ENCODE data around the gene EFNA2.

DNA sequence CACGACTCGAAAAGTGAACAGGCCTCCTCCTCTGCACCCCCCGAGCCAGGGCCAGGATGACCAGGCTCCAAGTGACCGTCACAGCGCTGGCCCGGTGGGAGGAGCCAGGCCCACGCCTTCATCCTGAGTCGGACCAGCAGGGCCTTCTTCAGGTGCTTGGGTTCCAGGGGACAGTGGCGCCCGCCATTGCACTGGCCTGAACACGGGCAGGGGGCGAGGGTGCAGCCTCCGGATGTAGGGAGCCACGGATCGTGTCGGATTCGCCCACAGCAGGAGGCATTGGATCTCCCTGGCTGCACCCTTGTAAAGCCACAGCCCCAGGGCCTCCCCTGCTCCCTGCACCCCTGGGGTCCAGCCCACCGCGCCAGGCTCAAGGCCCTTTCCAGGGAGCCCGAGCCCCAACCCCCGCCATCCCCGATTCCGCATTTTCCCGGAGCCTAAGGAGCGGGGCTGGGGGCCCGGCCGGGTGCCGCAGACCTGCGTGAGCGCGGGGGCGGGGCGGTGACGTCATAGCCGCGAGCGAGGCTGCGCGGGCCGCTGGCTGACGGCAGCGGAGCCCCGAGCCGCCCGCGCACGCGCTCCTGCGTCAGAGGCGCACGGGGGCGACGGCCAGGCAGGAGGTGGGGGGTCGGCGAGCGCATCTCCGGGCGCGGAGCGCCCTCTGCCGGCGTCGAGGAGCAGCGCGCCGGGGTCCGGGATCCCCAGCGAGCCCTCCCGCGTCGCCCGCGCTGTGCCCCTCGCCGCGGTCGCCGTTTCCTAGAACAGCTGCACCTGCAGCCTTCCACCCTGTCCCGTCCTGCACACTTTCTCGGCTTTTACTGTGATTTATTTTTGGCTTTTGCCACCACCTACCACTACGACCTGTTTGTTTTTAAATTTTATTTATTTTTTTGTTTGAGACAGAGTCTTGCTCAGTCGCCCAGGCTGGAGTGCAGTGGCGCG is 45.6 kb upstream of the EFNA2 start:
- TF ChIP-seq CTCF (IDR thresholded peaks at IDR 0.05 in 4 of 5, conservative IDR thresholded peaks at IDR 0.05 in 1 of 5) = peak; percentile 77 to 100 (median 99)
- peak; percentile 43 to 55 for TF ChIP-seq POLR2A (IDR thresholded peaks at IDR 0.05)

Data from gastrocnemius medialis (tissue), 4 donors.